ENCODE measurements around the gene GCH1.

- TF ChIP-seq CTCF (IDR thresholded peaks at IDR 0.05; ENCODE audit: low read length) = no peak
- TF ChIP-seq EZH2 (IDR thresholded peaks at IDR 0.05; ENCODE audit: borderline replicate concordance, low read length) = no peak
Measured at GRCh38 chr14:54890788-54891187, 11.8 kb downstream of the GCH1 start.
